Measurements from ENCODE around the gene BPIFA2. TPM values are rescaled to one million over a fixed set of nuclear protein-coding genes. Genes with fewer than 3 reads are reported as not detected.

BPIFA2 gene
- total RNA-seq, 1 experiment from 2014 or later, result not detected

DNA sequence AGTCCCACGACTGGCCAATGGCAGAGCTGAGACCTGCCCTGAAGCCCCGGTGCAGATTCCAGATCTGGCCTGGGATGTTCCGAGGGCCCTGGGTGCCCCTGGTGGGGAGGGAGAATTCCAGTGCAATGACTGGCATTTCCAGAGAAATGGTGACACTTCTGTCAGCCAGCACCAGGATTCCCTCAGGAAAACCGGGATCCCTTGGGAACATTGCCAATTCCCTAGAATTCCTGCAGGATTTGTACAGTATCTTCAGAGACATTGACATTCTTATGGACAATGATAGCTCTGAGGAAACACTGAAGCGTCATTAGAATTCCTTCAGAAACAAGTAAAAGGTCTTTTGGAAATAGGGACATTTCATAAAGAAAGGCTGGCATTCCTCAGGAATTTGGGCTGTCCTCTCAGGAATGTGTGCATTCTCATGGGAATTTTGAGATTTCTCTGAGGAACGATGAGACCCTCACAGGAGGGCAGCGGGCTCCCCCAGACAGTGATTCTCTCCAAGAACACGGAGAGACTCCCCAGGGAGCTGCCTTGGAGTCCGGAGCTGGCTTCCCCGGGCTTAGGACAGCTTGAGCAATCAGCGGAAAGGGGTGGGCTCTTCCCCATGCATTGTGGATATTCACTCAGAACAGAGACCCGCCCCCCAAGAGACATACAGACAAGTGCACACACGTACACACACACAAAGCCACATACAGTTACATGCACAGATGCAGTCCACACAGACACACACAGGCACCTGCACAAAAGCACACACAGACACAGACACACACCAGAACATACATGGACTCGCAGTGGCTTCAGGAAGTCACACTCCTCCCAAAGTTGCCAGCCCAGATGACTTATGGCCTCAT is 35.2 kb upstream of the BPIFA2 start:
- ChIA-PET RAD21 (ENCODE audit: low non-redundant PET in 1 of 2, low total read pairs in 2 of 2, uncharacterized antibody in 2 of 2, unreplicated experiment in 2 of 2) (no interaction called here), POLR2A (no interaction called here), CTCF (no interaction called here)
- 0 out of 2 replicates have a peak, but pooled peaks cover 5% of the 10 kb centered on the region for H3K27me3 ChIP-seq (ENCODE audit: insufficient read depth, low read length)
- no peaks in the 10 kb centered on the region for H4K20me1 ChIP-seq (ENCODE audit: insufficient read depth)
- DNase-seq (ENCODE audit: low read depth, low spot score) (no peak), ATAC-seq (peak; percentile 27; the same call in 1 of the 2 replicates)
- H3K4me1 ChIP-seq (ENCODE audit: control insufficient read depth in 1 of 2, insufficient read depth in 2 of 2, low read length in 2 of 2), result peaks cover 4 to 5% of the 10 kb centered on the region in 2 experiments; a peak in 1 of 4 replicates
- no peaks in the 10 kb centered on the region for H3K9me2 ChIP-seq (ENCODE audit: insufficient read depth)
- no peaks in the 10 kb centered on the region for H3K9me3 ChIP-seq (ENCODE audit: control insufficient read depth in 1 of 2, insufficient read depth in 1 of 2, low read depth in 1 of 2, low read length in 2 of 2)
- no TSS peak for BruUV-seq (replicated peaks)
- no peak overlapping the region for H3K9ac ChIP-seq (ENCODE audit: low read length)
- H3K36me3 ChIP-seq (ENCODE audit: control insufficient read depth in 1 of 2, insufficient read depth in 2 of 2, low read length in 2 of 2), result no peaks in the 10 kb centered on the region
- intact Hi-C loops (cut with micrococcal nuclease), result no loop called here
- no peak overlapping the region for H3K27ac ChIP-seq (ENCODE audit: low read depth, low read length)
- H3K4me3 ChIP-seq (replicated peaks in 1 of 2; ENCODE audit: low read depth in 1 of 2, low read length in 2 of 2), result no peak overlapping the region
- TF ChIP-seq JUND (IDR thresholded peaks at IDR 0.05) (no peak), SP1 (IDR thresholded peaks at IDR 0.05; ENCODE audit: low read depth) (no peak), CBX3 (IDR thresholded peaks at IDR 0.05; ENCODE audit: low read depth) (no peak), POLR2AphosphoS5 (IDR thresholded peaks at IDR 0.05; ENCODE audit: low read depth, low read length) (no peak), FOSL1 (IDR thresholded peaks at IDR 0.05; ENCODE audit: low read depth) (no peak), CEBPB (IDR thresholded peaks at IDR 0.05; ENCODE audit: low read depth) (no peak), SRF (IDR thresholded peaks at IDR 0.05; ENCODE audit: low read depth) (no peak), ZNF274 (IDR thresholded peaks at IDR 0.05; ENCODE audit: low read depth, low read length) (no peak), ZFX (IDR thresholded peaks at IDR 0.05) (no peak), EGR1 (IDR thresholded peaks at IDR 0.05; ENCODE audit: low read depth) (no peak), SIN3A (IDR thresholded peaks at IDR 0.05; ENCODE audit: low read depth) (no peak), CTCF (IDR thresholded peaks at IDR 0.05 in 2 of 3, conservative IDR thresholded peaks at IDR 0.05 in 1 of 3; ENCODE audit: borderline replicate concordance in 1 of 3, insufficient read depth in 1 of 3, low read depth in 2 of 3, low read length in 2 of 3) (no peak), RAD21 (IDR thresholded peaks at IDR 0.05; ENCODE audit: low read depth) (no peak), TCF7L2 (IDR thresholded peaks at IDR 0.05; ENCODE audit: borderline replicate concordance, extremely low read depth, insufficient read depth, insufficient read length) (no peak), REST (IDR thresholded peaks at IDR 0.05; ENCODE audit: low read depth) (no peak)
- TF ChIP-seq, protein P1, sequence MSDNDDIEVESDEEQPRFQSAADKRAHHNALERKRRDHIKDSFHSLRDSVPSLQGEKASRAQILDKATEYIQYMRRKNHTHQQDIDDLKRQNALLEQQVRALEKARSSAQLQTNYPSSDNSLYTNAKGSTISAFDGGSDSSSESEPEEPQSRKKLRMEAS (IDR thresholded peaks at IDR 0.05), result no peak
- TF ChIP-seq, protein P2, sequence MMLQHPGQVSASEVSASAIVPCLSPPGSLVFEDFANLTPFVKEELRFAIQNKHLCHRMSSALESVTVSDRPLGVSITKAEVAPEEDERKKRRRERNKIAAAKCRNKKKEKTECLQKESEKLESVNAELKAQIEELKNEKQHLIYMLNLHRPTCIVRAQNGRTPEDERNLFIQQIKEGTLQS (IDR thresholded peaks at IDR 0.05), result no peak
- H2AFZ ChIP-seq (ENCODE audit: low read depth, low read length, poor library complexity, severe bottlenecking), result no peak overlapping the region
- no peaks in the 10 kb centered on the region for H3K79me2 ChIP-seq (ENCODE audit: insufficient read depth, low read length)
- no peak overlapping the region for H3K4me2 ChIP-seq (ENCODE audit: low read length)
